Stimulated activated naive B cell treated with anti-CD40 and anti-IgM and Interleukin-4, amounts not matched to agents 10 μg/mL and 1 μg/mL and 100 μg/mL, for 72 hours (primary cell): ENCODE results near the gene MYL6B.

Experiments used
- ATAC-seq, 2 donors: fragments of 150-1000 bp; cut with Tn5 transposase; replicated peaks; 2 replicates each; pipeline ENCODE4 v1.10.0; 2021; ENCODE audit warnings: moderate library complexity in 1 of 2
- DNase-seq: peaks from one replicate; pipeline ENCODE4 v3.0.0; 2021
- H3K27ac Mint-ChIP-seq: one replicate; pipeline ENCODE4 v1.8.0; 2022; ENCODE audit warnings: mild to moderate bottlenecking, mixed read lengths
- H3K27me3 Mint-ChIP-seq, 2 donors: one replicate each; pipeline ENCODE4 v1.8.0; 2022; ENCODE audit warnings: mixed read lengths in 2 of 2
- H3K36me3 Mint-ChIP-seq, 2 donors: one replicate each; pipeline ENCODE4 v1.8.0; 2022; ENCODE audit warnings: mixed read lengths in 2 of 2, mild to moderate bottlenecking in 1 of 2
- H3K4me1 Mint-ChIP-seq, 2 donors: one replicate each; pipeline ENCODE4 v1.8.0; 2022; ENCODE audit warnings: mixed read lengths in 2 of 2, mild to moderate bottlenecking in 1 of 2
- H3K4me3 Mint-ChIP-seq, 2 donors: one replicate each; pipeline ENCODE4 v1.8.0; 2022; ENCODE audit warnings: mild to moderate bottlenecking in 2 of 2, mixed read lengths in 2 of 2, moderate library complexity in 1 of 2
- H3K9me3 Mint-ChIP-seq, 2 donors: one replicate each; pipeline ENCODE4 v1.8.0; 2022; ENCODE audit warnings: mixed read lengths in 2 of 2, mild to moderate bottlenecking in 1 of 2

MYL6B gene

DNA sequence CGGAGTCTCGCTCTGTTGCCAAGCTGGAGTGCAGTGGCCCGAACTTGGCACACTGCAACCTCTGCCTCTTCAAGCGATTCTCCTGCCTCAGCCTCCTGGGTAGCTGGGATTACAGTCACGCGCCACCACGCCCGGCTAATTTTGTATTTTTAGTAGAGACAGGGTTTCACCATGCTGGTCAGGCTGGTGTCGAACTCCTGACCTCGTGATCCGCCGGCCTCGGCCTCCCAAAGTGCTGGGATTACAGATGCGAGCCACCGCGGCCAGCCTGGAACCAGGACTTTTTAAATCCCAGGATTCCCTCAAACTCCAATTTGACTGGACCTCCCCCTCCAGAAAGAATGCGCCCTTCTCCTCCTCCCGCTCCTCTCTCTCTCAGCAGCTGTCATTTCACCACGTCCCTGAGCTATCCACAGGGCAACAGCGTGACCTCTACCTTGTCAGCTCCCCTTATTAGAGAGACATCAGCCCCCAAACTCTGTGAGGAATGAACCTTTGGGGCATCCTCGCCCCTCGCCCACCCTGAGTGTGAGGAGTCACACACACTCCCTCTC is 22.4 kb upstream of the MYL6B start:
- Mint-ChIP-seq H3K4me1 (peaks cover 41 to 67% of the 10 kb centered on the region in 2 donors), H3K36me3 (peaks cover 36 to 41% of the 10 kb centered on the region in 2 donors)
- ATAC-seq: no peak

DNA sequence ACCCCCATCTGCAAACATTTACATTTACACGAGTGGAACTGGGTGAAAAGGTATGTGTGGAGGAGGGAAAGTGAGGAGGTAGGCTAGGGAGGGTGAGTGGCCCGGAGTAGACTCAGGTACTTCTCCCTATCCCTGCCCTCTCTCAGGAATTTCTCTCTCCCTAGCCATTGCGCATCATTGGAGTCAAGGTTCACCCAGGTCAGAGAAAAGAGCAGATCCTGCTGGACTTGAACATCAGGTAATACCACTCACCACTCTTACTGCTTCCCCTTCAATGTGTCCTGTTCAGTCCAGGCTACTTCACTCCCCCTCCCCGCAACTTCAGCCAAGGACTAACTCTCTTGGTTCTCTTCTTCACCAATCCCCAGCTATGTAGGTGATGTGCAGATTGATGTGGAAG is 21.5 kb upstream of the MYL6B start:
- peak overlapping the region in 1 of 2 donors; percentile 98 for H3K4me3 Mint-ChIP-seq
- no peaks in the 10 kb centered on the region for H3K27me3 Mint-ChIP-seq
- H3K9me3 Mint-ChIP-seq: no peaks in the 10 kb centered on the region
- H3K4me1 Mint-ChIP-seq: peaks cover 41 to 66% of the 10 kb centered on the region in 2 donors
- H3K36me3 Mint-ChIP-seq: peaks cover 38 to 43% of the 10 kb centered on the region in 2 donors
- no peak for ATAC-seq
- no peak for DNase-seq
- no peak overlapping the region for H3K27ac Mint-ChIP-seq

More for the DNA sequence above, 22.4 kb upstream of the MYL6B start:
- peak overlapping the region; percentile 96 for H3K27ac Mint-ChIP-seq
- no peaks in the 10 kb centered on the region for H3K9me3 Mint-ChIP-seq
- H3K4me3 Mint-ChIP-seq: peak overlapping the region; percentile 98 to 100
- no peak for DNase-seq
- H3K27me3 Mint-ChIP-seq: no peaks in the 10 kb centered on the region

DNA sequence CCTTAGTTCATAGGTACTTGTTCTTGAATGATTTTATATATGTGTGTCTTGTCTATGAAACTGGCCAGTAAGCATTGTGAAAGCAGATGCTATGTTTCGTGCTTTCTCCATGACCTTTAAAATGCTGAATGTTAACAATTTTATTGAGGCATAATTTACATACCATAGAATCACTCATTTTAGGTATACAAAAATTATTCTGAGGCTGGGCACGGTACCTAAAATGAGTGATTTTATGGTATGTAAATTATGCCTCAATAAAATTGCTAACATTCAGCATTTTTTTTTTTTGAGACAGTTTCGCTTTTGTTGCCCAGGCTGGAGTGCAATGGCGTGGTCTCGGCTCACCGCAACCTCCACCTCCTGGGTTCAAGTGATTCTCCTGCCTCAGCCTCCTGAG is 17.5 kb upstream of the MYL6B start:
- Mint-ChIP-seq H3K9me3 (no peaks in the 10 kb centered on the region), H3K27ac (no peak overlapping the region), H3K4me1 (peaks cover 19 to 29% of the 10 kb centered on the region in 2 donors), H3K4me3 (no peak overlapping the region), H3K36me3 (peaks cover 61 to 73% of the 10 kb centered on the region in 2 donors), H3K27me3 (no peaks in the 10 kb centered on the region)
- DNase-seq: no peak
- ATAC-seq: no peak

DNA sequence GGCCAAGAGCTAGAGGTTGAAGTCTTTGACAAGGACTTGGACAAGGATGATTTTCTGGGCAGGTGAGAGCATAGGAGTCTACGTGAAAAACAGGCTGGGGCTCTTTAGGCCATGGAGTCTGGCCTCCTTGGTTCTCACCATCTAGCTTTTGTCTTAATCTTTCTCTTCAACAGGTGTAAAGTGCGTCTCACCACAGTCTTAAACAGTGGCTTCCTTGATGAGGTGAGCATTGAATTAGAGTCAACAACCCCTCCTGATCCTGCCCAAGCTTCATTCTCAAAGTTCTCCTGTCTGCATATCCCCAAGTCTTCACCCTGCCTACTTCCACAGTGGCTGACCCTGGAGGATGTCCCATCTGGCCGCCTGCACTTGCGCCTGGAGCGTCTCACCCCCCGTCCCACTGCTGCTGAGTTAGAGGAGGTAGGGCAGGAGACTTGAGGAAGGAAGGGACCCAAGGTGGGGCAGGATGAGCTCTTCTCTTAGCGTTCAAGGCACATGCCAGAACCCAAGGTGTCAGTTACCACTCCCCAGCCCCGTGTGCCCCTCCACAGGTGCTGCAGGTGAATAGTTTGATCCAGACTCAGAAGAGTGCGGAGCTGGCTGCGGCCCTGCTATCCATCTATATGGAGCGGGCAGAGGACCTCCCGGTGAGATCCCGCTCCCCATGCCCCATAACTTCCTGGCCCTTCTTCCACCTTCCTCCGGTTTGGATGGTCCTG is 14.4 kb upstream of the MYL6B start:
- ATAC-seq (no peak), DNase-seq (no peak)
- Mint-ChIP-seq H3K4me1 (peaks cover 12 to 15% of the 10 kb centered on the region in 2 donors), H3K27ac (no peak overlapping the region), H3K9me3 (no peaks in the 10 kb centered on the region), H3K36me3 (peaks cover 55 to 67% of the 10 kb centered on the region in 2 donors), H3K27me3 (no peaks in the 10 kb centered on the region), H3K4me3 (no peak overlapping the region)

DNA sequence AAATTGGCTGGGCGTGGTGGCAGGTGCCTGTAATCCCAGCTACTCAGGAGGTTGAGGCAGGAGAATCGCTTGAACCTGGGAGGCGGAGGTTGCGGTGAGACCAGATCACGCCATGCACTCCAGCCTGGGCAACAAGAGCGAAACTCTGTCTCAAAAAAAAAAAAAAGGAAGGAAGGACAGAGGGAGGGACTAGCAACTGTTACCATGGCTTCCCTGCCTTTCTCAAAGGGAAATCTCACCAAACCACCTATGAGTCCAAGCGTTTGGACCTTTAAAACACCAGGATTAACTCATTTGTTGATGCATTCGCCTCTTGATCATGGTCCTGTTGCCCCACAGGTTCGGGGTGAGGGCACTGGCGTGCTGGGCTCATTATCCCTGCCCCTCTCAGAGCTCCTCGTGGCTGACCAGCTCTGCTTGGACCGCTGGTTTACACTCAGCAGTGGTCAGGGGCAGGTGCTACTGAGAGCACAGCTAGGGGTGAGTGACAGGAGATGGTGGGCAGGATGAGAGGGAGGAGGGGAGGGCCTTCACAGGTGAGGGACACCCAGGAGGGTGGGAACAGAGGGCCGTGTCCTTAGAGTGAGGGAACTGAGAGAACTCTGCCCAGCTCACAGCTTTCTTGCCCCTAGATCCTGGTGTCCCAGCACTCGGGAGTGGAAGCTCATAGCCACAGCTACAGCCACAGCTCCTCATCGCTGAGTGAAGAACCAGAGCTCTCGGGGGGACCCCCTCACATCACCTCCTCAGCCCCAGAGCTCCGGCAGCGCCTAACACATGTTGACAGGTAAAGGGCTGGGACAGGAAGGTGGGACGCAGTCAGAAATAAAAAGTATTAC is 10.2 kb upstream of the MYL6B start:
- H3K27ac Mint-ChIP-seq: peak overlapping the region; percentile 65
- peak in 1 of 2 donors; percentile 14 for ATAC-seq
- no peaks in the 10 kb centered on the region for H3K9me3 Mint-ChIP-seq
- H3K4me1 Mint-ChIP-seq: peaks cover 17 to 19% of the 10 kb centered on the region in 2 donors
- H3K4me3 Mint-ChIP-seq: no peak overlapping the region
- H3K27me3 Mint-ChIP-seq: no peaks in the 10 kb centered on the region
- no peak for DNase-seq
- H3K36me3 Mint-ChIP-seq: peaks cover 52 to 62% of the 10 kb centered on the region in 2 donors

DNA sequence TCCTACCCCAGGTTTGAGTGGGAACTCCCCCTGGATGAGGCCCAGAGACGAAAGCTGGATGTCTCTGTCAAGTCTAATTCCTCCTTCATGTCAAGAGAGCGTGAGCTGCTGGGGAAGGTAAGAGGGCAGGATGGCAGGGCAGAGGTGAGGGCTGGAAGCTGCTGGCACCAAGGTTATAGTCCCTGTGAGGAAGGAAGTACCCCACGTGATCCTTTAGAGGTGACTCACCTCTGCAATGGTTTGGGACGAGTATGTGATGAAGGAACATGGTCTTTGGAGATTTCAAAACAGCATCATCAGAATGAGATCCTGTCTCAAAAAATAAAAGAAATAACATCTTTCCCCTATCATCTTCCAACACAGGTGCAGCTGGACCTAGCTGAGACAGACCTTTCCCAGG is 9.2 kb upstream of the MYL6B start:
- peak overlapping the region; percentile 26 for H3K27ac Mint-ChIP-seq
- H3K9me3 Mint-ChIP-seq: no peaks in the 10 kb centered on the region
- DNase-seq: no peak
- H3K4me1 Mint-ChIP-seq: peaks cover 17 to 19% of the 10 kb centered on the region in 2 donors
- peak in 1 of 2 donors; percentile 34 for ATAC-seq
- peaks cover 45 to 53% of the 10 kb centered on the region in 2 donors for H3K36me3 Mint-ChIP-seq
- no peaks in the 10 kb centered on the region for H3K27me3 Mint-ChIP-seq
- H3K4me3 Mint-ChIP-seq: no peak overlapping the region

DNA sequence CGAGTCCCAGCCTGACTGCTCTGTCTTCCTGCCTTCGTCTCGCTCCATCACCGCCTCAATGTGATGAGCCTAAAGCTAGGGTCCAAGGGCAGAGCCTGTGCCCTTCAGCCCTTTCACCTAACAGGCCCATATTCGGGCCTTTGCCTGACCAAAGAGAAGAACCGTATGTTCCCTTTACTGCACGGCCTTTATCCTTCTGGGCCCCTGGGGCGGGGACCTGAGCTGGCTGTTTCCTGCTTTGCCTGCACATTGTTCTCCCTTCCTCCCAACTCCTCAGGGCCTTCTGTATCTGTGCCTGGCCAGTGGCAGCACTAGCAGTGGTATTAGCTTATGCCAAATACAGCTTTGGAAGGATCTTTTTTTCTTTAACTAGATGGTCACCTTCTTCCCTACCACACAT is 8.5 kb upstream of the MYL6B start:
- DNase-seq (no peak), ATAC-seq (no peak)
- peaks cover 38 to 47% of the 10 kb centered on the region in 2 donors for H3K36me3 Mint-ChIP-seq
- H3K27ac Mint-ChIP-seq: no peak overlapping the region
- H3K9me3 Mint-ChIP-seq: no peaks in the 10 kb centered on the region
- peaks cover 17 to 19% of the 10 kb centered on the region in 2 donors for H3K4me1 Mint-ChIP-seq
- H3K27me3 Mint-ChIP-seq: no peaks in the 10 kb centered on the region
- H3K4me3 Mint-ChIP-seq: no peak overlapping the region

DNA sequence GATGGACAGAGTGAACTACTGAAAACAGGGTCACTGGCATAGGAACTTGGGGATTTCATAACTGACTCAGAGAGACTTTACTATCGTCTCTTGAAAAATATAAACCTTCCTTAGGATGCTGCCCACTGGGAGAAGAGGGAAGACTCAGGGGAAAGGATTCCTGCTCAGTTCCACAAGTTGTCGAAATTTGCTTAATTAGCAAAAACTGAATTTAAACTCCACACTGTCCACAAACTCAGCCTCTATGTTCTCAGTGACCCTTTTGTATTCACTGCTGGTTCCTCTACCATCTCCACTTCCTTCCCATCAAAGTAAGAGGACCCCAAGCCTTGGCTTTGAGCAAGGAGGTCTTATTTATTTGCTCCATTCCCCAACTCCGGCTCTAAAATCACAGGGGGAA is 7.2 kb upstream of the MYL6B start:
- H3K27me3 Mint-ChIP-seq: no peaks in the 10 kb centered on the region

DNA sequence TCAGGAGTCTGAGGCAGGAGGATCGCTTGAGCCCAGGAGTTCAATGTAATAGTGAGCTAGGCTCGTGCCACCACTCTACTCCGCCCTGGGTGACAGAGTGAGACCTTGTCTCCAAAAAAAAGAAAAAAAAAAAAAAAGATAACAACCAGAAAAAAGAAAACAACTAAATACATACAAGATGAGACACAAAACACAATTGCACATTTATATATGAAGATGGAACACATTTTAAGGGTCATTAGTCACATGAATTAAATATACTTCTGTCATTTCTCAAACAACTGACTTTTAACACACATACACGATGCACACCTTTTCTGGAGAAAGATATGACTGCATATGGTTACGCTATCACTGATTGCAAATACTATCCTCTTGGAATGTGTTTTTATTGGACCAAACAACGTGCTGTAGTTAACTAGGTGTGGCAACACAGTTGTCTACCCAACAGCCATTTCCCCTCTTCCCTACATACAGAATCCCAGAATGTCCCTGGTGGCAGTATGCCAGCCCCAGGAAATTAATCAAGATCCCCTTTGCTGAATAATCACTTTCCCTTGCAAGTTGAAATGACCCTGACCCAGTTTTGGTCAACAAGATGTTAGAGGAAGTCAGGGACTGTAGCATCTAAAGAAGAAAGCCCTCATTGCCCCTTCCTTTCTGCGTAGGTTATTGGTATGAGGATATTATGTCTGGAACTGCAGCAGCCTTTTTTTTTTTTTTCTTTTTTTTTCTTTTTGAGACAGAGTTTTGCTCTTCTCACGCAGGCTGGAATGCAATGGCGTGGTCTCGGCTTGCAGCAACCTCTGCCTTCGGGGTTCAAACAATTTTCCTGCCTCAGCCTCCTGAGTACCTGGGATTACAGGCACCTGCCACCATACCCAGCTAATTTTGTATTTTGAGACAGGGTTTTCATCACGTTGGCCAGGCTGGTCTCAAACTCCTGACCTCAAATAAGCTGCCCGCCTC is 5.6 kb upstream of the MYL6B start:
- Mint-ChIP-seq H3K4me1 (peaks cover 24 to 30% of the 10 kb centered on the region in 2 donors), H3K27me3 (no peaks in the 10 kb centered on the region), H3K9me3 (no peaks in the 10 kb centered on the region), H3K36me3 (peaks cover 22 to 25% of the 10 kb centered on the region in 2 donors), H3K27ac (no peak overlapping the region), H3K4me3 (no peak overlapping the region)
- ATAC-seq (no peak), DNase-seq (no peak)

More for the DNA sequence above, 7.2 kb upstream of the MYL6B start:
- H3K9me3 Mint-ChIP-seq: no peaks in the 10 kb centered on the region
- no peak for ATAC-seq
- no peak for DNase-seq
- no peak overlapping the region for H3K4me3 Mint-ChIP-seq
- peaks cover 31 to 37% of the 10 kb centered on the region in 2 donors for H3K36me3 Mint-ChIP-seq
- no peak overlapping the region for H3K27ac Mint-ChIP-seq
- peaks cover 19 to 21% of the 10 kb centered on the region in 2 donors for H3K4me1 Mint-ChIP-seq

DNA sequence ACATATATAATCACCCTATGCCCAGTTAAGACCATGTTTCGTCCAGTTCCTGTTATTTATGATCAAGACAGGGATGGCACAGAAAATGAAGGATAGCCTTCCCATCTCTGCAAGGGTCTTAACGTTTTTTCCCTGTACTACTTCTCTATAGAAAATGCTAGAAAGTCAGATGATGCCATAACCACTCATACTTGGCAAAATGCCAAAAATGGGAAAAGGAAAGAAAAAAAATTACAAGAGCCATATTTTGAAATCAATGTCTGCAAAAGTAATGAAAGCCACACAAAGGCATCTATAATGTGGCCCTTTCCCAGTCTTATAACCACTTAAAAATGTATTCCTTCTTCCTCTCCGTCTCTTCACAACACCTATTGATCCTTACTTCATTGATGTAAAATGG is 1.8 kb upstream of the MYL6B start:
- DNase-seq (no peak), ATAC-seq (no peak)
- Mint-ChIP-seq H3K4me1 (peaks cover 25 to 51% of the 10 kb centered on the region in 2 donors), H3K27me3 (no peaks in the 10 kb centered on the region), H3K9me3 (no peaks in the 10 kb centered on the region), H3K36me3 (peaks cover 8 to 9% of the 10 kb centered on the region in 2 donors), H3K27ac (peak overlapping the region; percentile 79), H3K4me3 (peak overlapping the region in 1 of 2 donors; percentile 36)

DNA sequence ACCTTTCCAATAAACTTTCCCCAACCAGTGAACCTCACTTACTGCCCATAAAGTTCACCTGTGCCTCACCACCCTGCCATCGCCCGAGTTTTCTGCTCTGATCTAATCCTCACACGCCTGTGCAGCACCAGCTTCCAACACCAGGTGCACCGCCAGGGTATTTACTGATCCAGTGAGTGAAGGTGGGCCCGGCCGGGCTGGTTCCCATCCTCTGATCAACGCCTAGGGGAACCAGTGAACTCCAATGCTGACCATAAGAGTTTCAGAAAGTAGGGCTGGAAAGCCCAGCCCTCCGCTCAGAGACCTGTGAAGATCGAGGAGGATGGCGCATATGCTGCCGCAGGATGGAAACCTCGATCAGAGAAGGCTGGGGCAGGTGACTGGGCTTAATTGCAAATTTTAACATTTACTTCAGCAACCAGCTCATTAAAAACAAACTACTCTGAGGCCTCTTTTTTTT is 685 bp upstream of the MYL6B start:
- H3K36me3 Mint-ChIP-seq: peaks cover 10 to 11% of the 10 kb centered on the region in 2 donors
- peak overlapping the region; percentile 92 to 97 for H3K4me3 Mint-ChIP-seq
- peak; percentile 64 for DNase-seq
- H3K9me3 Mint-ChIP-seq: no peaks in the 10 kb centered on the region
- H3K4me1 Mint-ChIP-seq: peaks cover 25 to 54% of the 10 kb centered on the region in 2 donors
- H3K27me3 Mint-ChIP-seq: no peaks in the 10 kb centered on the region
- ATAC-seq: peak; percentile 81 to 82
- H3K27ac Mint-ChIP-seq: peak overlapping the region; percentile 97

DNA sequence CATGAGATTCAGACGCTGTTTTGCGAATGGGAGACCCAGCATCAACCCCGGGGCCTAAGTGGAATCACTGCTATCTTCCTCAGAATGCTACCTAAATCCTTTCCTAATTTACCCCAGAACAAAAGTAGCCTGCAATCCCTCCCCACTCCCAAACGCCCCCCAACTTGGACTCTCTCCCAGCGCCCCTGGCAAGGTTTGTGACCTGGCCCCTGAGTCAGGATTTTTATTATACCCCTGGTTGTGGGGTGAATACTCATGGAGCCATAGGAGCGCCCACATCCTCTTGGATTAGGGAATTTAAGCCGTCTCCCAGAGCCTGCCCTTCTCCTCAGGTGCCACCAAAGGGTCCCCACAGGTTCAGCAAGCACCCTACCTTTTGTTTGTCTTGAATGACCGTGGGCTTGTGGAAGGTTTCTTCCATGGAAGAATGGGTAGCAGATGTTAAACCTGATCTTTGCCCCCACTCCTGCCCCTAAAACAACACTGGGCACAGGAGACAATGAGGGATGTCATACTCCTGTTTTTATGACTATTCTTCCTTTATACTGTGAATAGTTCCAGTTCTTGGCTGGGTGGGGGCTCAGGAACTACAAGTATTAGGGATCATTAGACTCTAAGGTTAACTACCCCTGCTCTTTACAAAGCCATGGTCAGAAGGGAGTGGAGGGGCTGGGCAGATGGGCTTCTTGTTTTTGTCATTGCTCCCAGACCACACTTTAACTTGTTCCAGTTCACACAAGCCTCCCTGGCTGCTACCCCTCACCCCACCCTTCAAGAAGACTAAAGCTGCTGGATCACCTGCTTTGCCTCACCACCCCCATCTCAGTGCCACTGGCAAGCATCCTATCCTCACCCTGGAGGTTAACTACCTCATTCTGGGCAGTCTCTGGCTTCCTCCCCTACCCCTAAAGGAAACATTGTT is 630 bp downstream of the MYL6B start:
- Mint-ChIP-seq H3K27me3 (no peaks in the 10 kb centered on the region), H3K4me3 (peak overlapping the region; percentile 92 to 97), H3K36me3 (peaks cover 10 to 12% of the 10 kb centered on the region in 2 donors), H3K4me1 (peaks cover 26 to 61% of the 10 kb centered on the region in 2 donors), H3K27ac (peak overlapping the region; percentile 97), H3K9me3 (no peaks in the 10 kb centered on the region)
- DNase-seq: no peak
- no peak for ATAC-seq

DNA sequence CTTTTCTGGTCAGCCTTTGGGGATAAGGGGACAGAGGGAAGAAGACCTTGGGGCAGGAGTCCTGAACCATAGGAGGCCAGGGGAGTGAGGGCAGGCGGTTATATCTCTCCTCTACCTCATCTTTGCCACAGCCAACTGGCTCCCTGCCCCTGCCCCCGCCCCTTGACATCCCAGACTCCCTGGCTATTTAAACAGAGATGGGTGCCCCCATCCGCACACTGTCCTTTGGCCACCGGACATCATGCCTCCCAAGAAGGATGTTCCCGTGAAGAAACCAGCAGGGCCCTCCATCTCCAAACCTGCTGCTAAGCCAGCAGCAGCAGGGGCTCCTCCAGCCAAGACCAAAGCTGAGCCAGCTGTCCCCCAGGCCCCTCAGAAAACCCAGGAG is 1.3 kb downstream of the MYL6B start:
- DNase-seq (no peak), ATAC-seq (no peak)
- Mint-ChIP-seq H3K36me3 (peaks cover 14 to 18% of the 10 kb centered on the region in 2 donors), H3K27me3 (no peaks in the 10 kb centered on the region), H3K4me1 (peaks cover 26 to 64% of the 10 kb centered on the region in 2 donors), H3K4me3 (peak overlapping the region; percentile 92 to 97), H3K9me3 (no peaks in the 10 kb centered on the region), H3K27ac (peak overlapping the region; percentile 97)
